ENCODE results near the gene FOXS1.

GRCh38 chr20:31859266-31859997, 14.0 kb upstream of the FOXS1 start:
- TF ChIP-seq EZH2 (IDR thresholded peaks at IDR 0.05; ENCODE audit: low read length, unreplicated experiment) (no peak), CTCF (conservative IDR thresholded peaks at IDR 0.05; ENCODE audit: low read depth, low read length) (no peak), EZH2phosphoT487 (IDR thresholded peaks at IDR 0.05; ENCODE audit: borderline replicate concordance, low read length) (no peak)
